CD14-positive monocyte (primary cell): ENCODE results near the gene DPPA5. TPM values are rescaled to one million over a fixed set of nuclear protein-coding genes. Genes with fewer than 3 reads are reported as not detected.
A peak's percentile ranks its signal among the peaks of the same experiment; 100 is the strongest.

Experiments used
- DNase-seq, 3 donors: peaks; one replicate each; pipeline ENCODE4 v3.0.0-alpha.2; 2011 to 2022
- H2AFZ ChIP-seq: 2 replicates; pipeline ENCODE4 v1.6.0; 2012; ENCODE audit warnings: mild to moderate bottlenecking, low read depth, low read length, inconsistent platforms; ENCODE audit not compliant: insufficient read depth, poor library complexity, severe bottlenecking
- H3K27ac ChIP-seq, 2 donors: 1 replicate in 1 of 2; 2 replicates in 1 of 2; pipeline ENCODE4 v1.5.1; 2012 to 2013; ENCODE audit warnings: low read length in 2 of 2, control low read depth in 1 of 2, inconsistent platforms in 1 of 2, low read depth in 1 of 2, mild to moderate bottlenecking in 1 of 2
- H3K27me3 ChIP-seq, 2 donors: one replicate each; pipeline versions ENCODE4 v1.6.0 to v1.6.1; 2011 to 2013; ENCODE audit warnings: low read length in 2 of 2; ENCODE audit not compliant: control insufficient read depth in 2 of 2, insufficient read depth in 2 of 2
- H3K36me3 ChIP-seq, 2 donors: replicated peaks in 1 of 2; 1 replicate in 1 of 2; 2 replicates in 1 of 2; pipeline versions ENCODE4 v1.5.1 to v1.6.1; 2012 to 2013; ENCODE audit warnings: low read length in 2 of 2, control low read depth in 1 of 2, inconsistent platforms in 1 of 2, mild to moderate bottlenecking in 1 of 2; ENCODE audit not compliant: insufficient read depth in 2 of 2, control insufficient read depth in 1 of 2
- H3K4me1 ChIP-seq, 2 donors: 1 replicate in 1 of 2; 2 replicates in 1 of 2; pipeline versions ENCODE4 v1.5.1 to v1.6.1; 2012 to 2013; ENCODE audit warnings: low read length in 2 of 2, control low read depth in 1 of 2, inconsistent platforms in 1 of 2, mild to moderate bottlenecking in 1 of 2, moderate library complexity in 1 of 2; ENCODE audit not compliant: insufficient read depth in 2 of 2, control insufficient read depth in 1 of 2
- H3K4me2 ChIP-seq: replicated peaks from 2 replicates; pipeline ENCODE3; 2012; ENCODE audit warnings: low read length, moderate library complexity, mild to moderate bottlenecking; ENCODE audit not compliant: poor library complexity, severe bottlenecking; ENCODE audit errors: extremely low read depth
- H3K4me3 ChIP-seq, 3 experiments: fragments of 200-600 bp in 1 of 3; sonication (generic) in 1 of 3; replicated peaks in 1 of 3; 1 replicate in 2 of 3; 2 replicates in 1 of 3; pipeline ENCODE4 v1.5.1; 2011 to 2013; ENCODE audit warnings: low read length in 3 of 3, mild to moderate bottlenecking in 3 of 3, control low read depth in 2 of 3, low read depth in 2 of 3, inconsistent platforms in 1 of 3, moderate library complexity in 1 of 3
- H3K79me2 ChIP-seq: 2 replicates; pipeline ENCODE4 v1.6.0; 2012; ENCODE audit warnings: mild to moderate bottlenecking, control low read depth, inconsistent platforms, low read length, moderate library complexity; ENCODE audit not compliant: insufficient read depth
- H3K9ac ChIP-seq: 2 replicates; pipeline ENCODE4 v1.6.0; 2017; ENCODE audit warnings: low read length, mild to moderate bottlenecking; ENCODE audit not compliant: insufficient read depth, poor library complexity, severe bottlenecking
- H3K9me3 ChIP-seq, 2 donors: replicated peaks in 1 of 2; 1 replicate in 1 of 2; 2 replicates in 1 of 2; pipeline versions ENCODE4 v1.5.1 to v1.6.1; 2012 to 2013; ENCODE audit warnings: low read length in 2 of 2, control low read depth in 1 of 2; ENCODE audit not compliant: control insufficient read depth in 1 of 2, insufficient read depth in 1 of 2
- H4K20me1 ChIP-seq: 2 replicates; pipeline ENCODE4 v1.6.0; 2012; ENCODE audit warnings: mild to moderate bottlenecking, low read length, control low read depth, moderate library complexity; ENCODE audit not compliant: insufficient read depth
- H3K27ac Mint-ChIP-seq, 7 donors: one replicate each; pipeline ENCODE4 v1.8.0; 2020; ENCODE audit warnings: mild to moderate bottlenecking in 7 of 7, mixed read lengths in 7 of 7, moderate library complexity in 6 of 7, inconsistent platforms in 2 of 7
- H3K27me3 Mint-ChIP-seq, 3 donors: one replicate each; pipeline ENCODE4 v1.8.0; 2021 to 2022; ENCODE audit warnings: low read depth in 3 of 3, mild to moderate bottlenecking in 3 of 3, mixed read lengths in 3 of 3, moderate library complexity in 3 of 3, inconsistent platforms in 1 of 3
- H3K36me3 Mint-ChIP-seq, 2 donors: one replicate each; pipeline ENCODE4 v1.8.0; 2020; ENCODE audit warnings: mixed read lengths in 2 of 2, inconsistent platforms in 1 of 2, mild to moderate bottlenecking in 1 of 2
- H3K4me1 Mint-ChIP-seq: one replicate; pipeline ENCODE4 v1.8.0; 2020; ENCODE audit warnings: mild to moderate bottlenecking, mixed read lengths
- H3K4me3 Mint-ChIP-seq, 2 donors: one replicate each; pipeline ENCODE4 v1.8.0; 2020; ENCODE audit warnings: mild to moderate bottlenecking in 2 of 2, mixed read lengths in 2 of 2, moderate library complexity in 1 of 2
- H3K9me3 Mint-ChIP-seq, 7 donors: one replicate each; pipeline ENCODE4 v1.8.0; 2020 to 2022; ENCODE audit warnings: mixed read lengths in 7 of 7, mild to moderate bottlenecking in 6 of 7, moderate library complexity in 6 of 7, inconsistent platforms in 2 of 7
- CTCF ChIP-seq: fragments of 200-600 bp; IDR thresholded peaks from one replicate; pipeline ENCODE4 v1.8.0; 2022; ENCODE audit warnings: antibody characterized with exemption, mild to moderate bottlenecking
- WGBS: methylation state at CpG from one replicate; pipeline ENCODE4 v1.1.5; 2013; ENCODE audit warnings: missing lambda C conversion rate; ENCODE audit not compliant: insufficient coverage; 5-methylcytosine and 5-hydroxymethylcytosine counted together
- intact Hi-C, 2 donors: fragments of 100-400 bp; cut with micrococcal nuclease; formaldehyde crosslinking; loops; one replicate each; pipeline versions ENCODE4 v1.15.0 to v1.15.1; 2023
- polyA plus RNA-seq, 3 donors: library from polyadenylated mRNA; depleted of rRNA in 1 of 3; unstranded in 2 of 3; stranded (reverse) in 1 of 3; fragments of 300-500 nt in 2 of 3; fragments of >200 nt in 1 of 3; fragmentation: Illumina TruSeq in 2 of 3; gene quantifications; 1 replicate in 2 of 3; 2 replicates in 1 of 3; pipeline ENCODE4 v1.2.3, GENCODE V29; 2012 to 2021

The DPPA5 gene
- polyA plus RNA-seq, 3 donors = not detected

- Mint-ChIP-seq H3K36me3 (no peaks in the 10 kb centered on the region), H3K4me3 (no peak overlapping the region), H3K4me1 (peaks cover 22% of the 10 kb centered on the region), H3K9me3 (peaks cover 0 to 8% (median 5%) of the 10 kb centered on the region in 7 donors), H3K27me3 (peaks cover 0 to 10% (median 0%) of the 10 kb centered on the region in 3 donors), H3K27ac (peak overlapping the region in 1 of 7 donors; percentile 7)
- Histone ChIP-seq H3K4me1 (peaks cover 8 to 12% of the 10 kb centered on the region in 2 donors), H3K27ac (no peak overlapping the region), H4K20me1 (no peaks in the 10 kb centered on the region), H3K36me3 (no peaks in the 10 kb centered on the region), H3K27me3 (no peaks in the 10 kb centered on the region), H3K4me3 (no peak overlapping the region), H3K4me2 (no peak overlapping the region), H3K9ac (no peak overlapping the region), H3K79me2 (no peaks in the 10 kb centered on the region), H2AFZ (no peak overlapping the region), H3K9me3 (peaks cover 0 to 11% of the 10 kb centered on the region in 2 donors)
- no CpG with 5 or more reads among the region's 2 CpGs for WGBS
- no peak for TF ChIP-seq CTCF
- intact Hi-C loops = no loop called here
- DNase-seq = no peak
These were observed 37.6 kb upstream of the DPPA5 start for GRCh38 chr6:73391675-73392074.

- H3K4me3 Mint-ChIP-seq = no peak overlapping the region
- peaks cover 0 to 11% (median 0%) of the 10 kb centered on the region in 3 donors for H3K27me3 Mint-ChIP-seq
- Histone ChIP-seq H2AFZ (no peak overlapping the region), H3K4me2 (no peak overlapping the region), H3K27ac (no peak overlapping the region), H3K36me3 (no peaks in the 10 kb centered on the region), H3K9me3 (peaks cover 0 to 6% of the 10 kb centered on the region in 2 donors), H3K4me3 (no peak overlapping the region), H3K4me1 (peaks cover 8 to 12% of the 10 kb centered on the region in 2 donors), H3K27me3 (no peaks in the 10 kb centered on the region), H3K79me2 (no peaks in the 10 kb centered on the region), H3K9ac (no peak overlapping the region), H4K20me1 (no peaks in the 10 kb centered on the region)
- H3K27ac Mint-ChIP-seq = no peak overlapping the region
- no peak for DNase-seq
- 98% methylated on average over 5 of the region's 10 CpGs for WGBS
- H3K4me1 Mint-ChIP-seq = peaks cover 19% of the 10 kb centered on the region
- intact Hi-C loops = no loop called here
- no peak for TF ChIP-seq CTCF
- peaks cover 0 to 4% (median 3%) of the 10 kb centered on the region in 7 donors for H3K9me3 Mint-ChIP-seq
- no peaks in the 10 kb centered on the region for H3K36me3 Mint-ChIP-seq
These were observed 35.8 kb upstream of the DPPA5 start for GRCh38 chr6:73389854-73390253.
